GM18526 (cell line): Measurements from ENCODE around the gene CHST15.

ENCODE experiments used
- POLR2A ChIP-seq: IDR thresholded peaks from 3 replicates; pipeline ENCODE4 v1.6.1; 2011; ENCODE audit not compliant: insufficient read length; ENCODE audit errors: extremely low read depth

The CHST15 gene

DNA sequence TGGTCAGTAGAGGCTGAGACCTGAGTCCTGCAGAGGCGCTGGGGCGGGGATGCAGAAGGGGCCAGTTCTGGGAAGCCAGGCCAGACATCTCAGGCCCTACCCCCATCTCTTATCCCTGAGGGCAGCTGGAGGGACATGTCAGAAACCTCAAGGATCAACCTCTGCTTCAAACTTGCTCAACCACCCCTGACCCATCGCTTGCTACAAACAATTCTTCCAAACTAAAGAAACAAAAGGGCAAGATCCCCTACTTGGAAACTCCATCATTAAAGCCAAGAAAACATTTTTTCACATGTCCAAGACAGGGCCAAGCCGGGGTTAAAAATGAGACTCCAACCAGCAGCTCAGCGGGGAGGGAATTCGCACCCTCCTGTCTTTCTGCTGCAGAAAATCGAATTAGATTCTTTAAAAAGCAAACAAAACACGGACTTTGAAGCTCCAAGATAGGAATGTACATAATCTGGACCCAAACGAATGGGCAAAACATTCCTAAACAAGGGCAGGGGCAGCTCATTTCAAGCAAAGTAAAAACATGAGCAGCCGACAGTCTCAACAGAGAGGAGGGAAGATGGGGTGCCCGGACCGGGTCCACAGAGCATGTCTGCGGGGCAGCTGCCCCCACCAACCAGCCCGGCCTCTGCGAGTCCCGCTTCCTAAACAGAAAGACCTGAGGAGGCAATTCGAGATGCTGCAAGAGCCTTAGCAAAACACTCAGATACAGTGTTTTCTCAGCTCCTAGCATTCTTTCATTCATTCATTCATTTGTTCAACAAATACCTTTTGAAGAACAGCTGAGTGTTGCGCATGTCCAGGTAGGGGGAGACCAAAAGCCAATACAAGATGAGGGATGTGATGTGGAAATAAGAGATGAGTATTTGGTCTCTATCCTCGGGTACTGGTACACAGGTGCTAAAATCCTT lies 44.8 kb downstream of the CHST15 start:
- TF ChIP-seq POLR2A, result no peak

DNA sequence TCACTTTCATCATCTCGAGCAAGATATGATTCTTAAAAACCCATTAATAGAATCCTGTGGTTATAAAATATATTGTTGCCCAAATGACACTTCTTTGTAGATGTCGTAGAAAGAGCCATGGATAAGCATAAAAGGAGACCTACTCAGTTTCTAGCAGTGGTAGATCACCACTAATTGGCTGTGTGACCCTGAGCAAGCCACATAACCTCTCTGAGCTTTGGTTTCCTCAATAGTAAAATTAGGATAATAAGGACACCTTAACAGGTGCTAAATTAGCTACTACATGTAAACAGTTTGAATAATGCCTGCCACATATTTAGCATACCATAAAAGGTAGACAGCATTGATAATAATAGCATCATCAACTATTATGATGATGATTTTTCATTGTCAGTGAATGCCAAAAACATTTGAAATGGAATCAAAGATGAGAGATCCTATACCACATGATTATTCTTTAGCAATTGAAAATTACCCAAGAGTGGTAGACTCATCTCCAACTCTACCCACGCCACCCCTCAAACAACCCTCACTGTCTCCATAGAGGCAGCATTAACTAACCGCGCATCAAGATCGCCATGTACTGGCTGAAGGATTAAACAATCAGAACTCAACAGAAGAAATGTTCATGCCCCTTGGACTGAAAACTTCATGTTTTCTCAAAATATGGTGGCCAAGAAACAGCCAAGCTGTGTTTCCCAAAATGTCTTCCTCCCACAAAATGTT lies 45.8 kb downstream of the CHST15 start:
- no peak for TF ChIP-seq POLR2A

DNA sequence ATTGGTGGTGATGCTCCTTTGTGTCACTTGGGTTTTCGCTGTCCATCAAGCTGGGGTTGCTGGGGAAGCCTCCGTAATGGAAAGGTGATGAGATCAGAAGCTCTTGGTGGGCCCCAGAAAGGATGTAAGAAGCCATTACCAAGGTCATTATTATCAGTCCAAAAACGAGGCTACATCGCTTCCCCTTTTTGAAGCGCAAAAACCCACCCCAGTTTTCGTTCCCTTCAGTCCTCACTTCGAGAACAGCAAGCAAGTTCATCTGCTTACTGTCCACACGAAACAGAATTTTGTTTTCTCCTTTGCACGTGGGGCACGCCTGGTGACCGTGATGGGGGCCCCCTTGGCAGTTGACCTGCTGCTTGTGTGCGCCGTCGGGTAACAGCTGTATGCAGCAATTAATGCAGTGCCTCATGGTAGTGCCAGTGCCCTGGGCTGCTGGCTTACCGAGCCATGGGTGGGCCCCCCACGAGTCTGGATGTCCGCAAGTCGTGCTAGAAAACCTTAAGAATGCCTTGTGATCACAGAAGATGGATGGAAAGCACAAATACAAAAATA lies 47.5 kb downstream of the CHST15 start:
- TF ChIP-seq POLR2A, result no peak

DNA sequence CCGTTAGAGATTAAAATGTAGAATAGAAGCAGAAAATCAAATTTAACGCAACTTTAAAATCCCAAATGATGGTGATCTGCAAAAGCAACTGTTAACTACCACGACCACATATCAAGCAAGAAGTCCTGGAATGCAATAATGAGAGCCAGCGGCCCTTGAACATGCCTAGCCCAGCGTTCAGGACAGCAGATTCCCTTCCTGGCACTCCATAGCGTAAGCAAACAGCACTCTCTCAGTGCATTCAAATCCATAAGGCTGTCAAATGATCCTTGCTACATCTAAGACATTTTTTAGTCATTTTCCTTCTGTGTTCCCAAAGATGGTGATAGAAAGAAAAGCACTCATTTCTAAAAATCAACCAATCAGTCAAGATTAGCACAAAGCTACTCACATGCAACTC lies 48.1 kb downstream of the CHST15 start:
- no peak for TF ChIP-seq POLR2A

DNA sequence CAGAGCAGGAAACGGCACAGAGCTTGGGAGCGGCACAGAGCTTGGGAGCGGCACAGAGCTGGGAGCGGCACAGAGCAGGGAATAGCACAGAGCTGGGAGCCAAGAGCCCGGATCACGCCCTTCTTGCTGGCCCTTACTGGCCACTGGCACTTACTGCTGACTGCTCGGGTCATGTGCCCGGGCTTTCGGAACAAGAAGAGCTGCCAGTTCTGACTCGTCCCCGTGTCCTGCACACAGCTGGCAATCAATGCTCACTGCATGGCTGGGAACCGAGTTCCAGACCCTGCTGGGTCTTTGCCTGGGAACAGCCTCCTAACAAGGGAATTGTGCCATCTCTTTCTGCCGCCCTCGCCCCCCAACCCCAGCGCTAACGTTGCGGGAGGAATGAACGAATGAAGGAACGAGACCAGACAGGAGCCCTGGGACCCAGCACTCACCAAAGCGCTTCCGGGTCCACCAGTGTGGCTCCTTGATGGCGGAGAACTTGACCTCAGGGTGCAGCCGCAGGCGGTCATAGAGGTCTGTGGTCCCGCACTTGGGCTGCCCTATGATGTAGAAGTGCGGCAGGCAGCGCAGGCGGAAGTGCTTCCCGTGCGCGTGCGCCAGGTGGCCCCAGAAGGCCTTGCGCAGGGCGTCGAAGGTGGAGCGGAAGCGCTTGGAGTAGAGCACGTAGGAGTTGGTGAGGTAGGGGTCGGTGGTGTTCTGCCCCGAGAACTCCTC lies 49.1 kb downstream of the CHST15 start:
- TF ChIP-seq POLR2A, result no peak

DNA sequence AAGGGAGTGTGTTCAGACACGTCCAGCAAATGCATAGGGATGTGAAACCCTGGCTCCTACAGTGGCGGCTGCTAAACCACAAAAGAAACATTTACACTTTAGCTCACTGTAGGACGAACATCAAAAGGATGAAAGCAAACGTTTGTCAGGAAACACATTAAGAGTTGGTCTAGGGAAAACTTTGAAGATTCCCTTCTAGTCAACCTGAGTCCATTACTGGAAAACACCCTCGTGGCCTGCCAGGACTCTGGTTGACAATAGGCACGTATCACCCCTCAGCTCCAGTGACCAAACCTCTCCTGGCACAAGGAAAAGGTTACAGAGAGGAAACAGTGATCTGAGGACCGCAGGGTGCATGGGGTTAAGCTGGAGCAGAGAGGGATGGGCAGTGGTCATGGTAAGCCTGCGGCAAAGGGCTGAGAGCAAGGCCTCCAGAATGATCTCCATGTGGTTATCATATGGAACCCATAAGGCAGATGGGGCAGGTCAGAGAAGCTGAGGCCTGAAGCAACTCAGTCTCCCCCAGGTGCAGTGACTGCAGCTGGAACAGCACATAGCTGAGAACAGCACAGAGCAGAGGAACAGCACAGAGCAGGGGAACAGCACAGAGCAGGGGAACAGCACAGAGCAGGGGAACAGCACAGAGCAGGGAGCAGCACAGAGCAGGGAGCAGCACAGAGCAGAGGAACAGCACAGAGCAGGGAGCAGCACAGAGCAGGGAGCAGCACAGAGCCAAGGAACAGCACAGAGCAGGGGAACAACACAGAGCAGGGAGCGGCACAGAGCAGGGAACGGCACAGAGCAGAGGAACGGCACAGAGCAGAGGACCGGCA lies 49.9 kb downstream of the CHST15 start:
- TF ChIP-seq POLR2A, result no peak

DNA sequence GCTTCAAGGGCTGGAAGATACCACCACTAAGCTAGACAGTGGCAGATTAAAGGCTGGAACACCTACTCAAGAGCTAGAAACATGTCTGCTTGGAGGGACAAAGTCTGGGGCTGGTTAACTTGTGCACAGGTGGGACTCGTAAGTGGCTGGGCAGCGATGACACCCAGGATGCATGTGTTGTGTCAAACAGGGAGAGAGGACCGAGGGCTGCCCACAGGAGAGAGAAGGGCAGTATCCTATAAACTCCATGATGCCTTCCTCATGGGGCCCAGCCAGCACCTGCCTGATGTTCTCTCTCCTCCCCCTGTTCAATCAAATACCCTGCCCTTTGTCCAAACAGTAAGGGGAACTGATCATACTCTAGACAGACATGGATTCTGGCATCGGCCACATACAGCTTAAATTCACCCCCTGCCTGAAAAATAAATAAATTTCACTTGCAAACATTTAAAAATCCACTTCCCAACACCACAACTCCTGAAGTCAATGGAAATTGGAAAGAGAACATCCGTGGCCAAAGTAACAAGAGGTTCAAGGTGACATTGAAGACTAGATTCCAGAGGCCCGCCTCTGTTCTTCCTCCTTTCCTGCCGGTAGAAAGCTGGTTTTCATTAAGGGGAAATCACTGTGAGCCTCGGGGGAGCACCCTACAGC lies 50.6 kb downstream of the CHST15 start:
- TF ChIP-seq POLR2A, result no peak

DNA sequence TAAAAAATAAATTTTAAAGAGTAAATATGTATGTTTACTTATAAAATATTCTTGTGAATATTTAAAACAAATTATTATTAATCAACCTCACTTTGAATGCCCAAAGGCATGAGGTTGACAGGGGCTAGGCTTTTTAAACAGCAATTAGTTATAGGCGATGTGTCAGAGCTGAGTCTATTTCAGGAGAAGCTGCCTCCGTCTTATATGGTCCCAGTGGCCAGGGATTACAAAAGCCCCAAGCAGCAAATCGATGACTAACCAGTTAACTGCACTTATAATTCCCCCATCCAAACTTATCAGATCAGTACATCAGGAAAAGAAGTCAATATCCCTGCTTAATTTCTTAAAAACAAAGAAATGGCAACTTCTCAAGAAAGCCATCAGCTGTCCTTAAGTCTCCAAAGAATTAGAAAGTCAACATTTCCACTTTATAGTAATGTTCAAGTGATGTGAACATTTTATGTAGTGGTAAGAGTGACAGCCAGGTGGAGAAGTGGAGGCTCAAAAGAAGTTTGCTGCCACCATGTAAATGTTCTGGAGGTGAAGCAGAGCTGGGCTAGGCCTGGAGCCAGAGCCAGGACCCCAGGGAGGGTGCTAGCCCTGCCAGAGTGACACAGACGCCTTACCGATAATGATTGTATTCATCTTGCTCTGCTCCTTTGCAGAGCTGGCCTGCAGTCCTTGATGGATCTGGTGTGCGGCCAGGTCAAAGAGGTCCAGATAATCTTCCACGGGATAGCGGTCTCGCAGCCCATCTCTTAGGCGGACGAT lies 51.5 kb downstream of the CHST15 start:
- TF ChIP-seq POLR2A, result no peak

DNA sequence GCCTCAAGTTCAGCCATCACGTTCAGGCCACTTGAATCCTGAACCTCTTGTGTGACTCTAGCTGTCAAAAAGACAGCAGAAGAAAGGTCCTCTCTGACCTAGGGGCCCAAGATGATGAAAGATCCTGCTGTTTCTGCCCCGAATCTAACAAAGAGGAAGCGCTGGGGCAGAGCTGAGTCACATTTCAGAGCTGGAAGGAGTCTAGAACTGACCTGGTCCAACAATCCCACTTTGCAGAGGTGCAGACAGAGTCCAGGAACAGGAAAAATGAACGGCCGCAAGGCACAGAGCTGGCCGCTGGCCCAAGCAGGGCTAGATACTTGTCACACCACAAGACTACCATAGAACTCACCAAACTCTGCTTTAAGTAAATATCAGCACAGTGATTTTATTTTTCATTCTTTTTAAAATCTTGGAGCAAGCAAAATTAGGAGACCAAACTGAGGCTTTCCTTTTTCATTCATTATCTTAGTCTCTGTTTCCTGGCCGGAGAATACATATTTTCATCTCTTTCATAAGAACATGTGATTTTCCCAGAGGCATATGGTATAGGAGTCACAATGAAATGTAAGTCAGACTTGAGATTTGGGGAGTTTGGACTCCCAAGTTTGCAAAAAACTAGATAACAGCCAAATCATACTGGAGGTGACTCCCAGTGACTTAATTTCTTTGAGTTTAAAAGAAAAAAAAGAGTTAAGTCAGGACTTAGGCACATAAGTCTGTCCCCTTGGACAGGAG lies 52.8 kb downstream of the CHST15 start:
- TF ChIP-seq POLR2A, result no peak

DNA sequence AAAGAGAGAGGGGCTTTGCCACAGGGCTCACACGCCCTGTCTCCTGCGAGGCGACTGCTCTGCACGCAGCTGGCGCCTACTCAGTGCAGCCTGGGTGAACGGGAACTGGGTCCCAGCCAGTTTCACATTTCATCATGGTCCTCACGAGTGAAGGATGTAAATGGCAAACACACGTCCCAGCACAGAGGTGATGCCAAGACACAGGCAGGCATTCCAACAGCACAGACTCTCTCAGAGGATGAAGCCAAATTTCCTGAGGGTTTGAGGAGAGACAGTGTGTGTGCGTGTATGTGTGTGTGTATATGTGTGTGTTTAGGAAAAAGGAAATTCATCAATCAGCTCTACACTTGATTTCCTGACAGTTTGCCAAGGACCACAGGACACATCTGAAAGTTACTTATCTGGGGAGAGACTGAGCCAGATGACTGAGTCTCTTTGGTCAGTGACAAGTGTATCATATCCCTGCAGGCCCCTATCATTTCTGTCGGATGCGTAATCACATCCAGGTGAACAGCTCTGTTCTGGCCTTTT lies 53.9 kb downstream of the CHST15 start:
- no peak for TF ChIP-seq POLR2A

DNA sequence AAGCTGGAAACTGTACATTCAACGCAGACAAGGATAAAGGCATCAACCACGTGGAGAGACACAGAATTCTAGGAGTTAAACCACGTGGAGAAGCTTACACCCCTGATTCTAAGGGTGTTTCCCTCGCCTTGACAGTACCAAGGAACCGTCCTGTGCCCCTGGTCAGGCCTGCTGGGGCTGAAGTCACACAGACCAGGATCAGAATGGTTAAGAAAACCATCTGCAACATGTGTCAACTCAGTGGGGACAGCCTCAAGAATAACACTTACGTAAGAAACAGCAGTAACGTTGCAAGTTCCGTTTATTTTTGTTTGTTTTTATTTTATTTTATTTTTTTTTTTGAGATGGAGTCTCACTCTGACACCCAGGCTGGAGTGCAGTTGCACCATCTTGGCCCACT lies 55.6 kb downstream of the CHST15 start:
- TF ChIP-seq POLR2A, result no peak

DNA sequence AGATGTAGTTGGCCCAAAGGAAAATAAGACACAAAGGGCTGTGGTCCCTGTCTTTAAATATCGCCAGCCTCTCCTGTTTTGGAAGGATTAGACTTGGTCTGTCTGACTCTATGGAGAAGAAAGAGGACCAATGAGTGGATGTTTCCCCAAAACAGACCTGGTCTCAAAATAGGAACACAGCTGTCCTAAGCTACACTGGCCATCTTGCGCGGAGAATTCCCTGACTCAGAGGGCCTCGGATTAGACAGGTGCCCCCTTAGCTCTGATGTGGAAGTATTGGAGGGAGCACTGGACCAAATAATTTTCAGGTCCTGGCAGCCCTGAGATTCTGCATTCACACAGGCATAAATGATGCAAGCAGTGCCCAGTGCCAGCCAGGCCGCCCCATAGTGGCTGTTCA lies 56.1 kb downstream of the CHST15 start:
- TF ChIP-seq POLR2A, result no peak
